Activated CD8-positive, alpha-beta memory T cell treated with anti-CD3 and anti-CD28 coated beads for 36 hours (primary cell): ENCODE results near the gene RHOBTB3. TPM values are rescaled to one million over a fixed set of nuclear protein-coding genes. Genes with fewer than 3 reads are reported as not detected.
"Not testable (repeated sequence)": the region's sequence is repeated elsewhere in the genome, so short reads cannot be mapped to it uniquely, and the experiment has no call there.

Experiments
- CTCF ChIA-PET: fragments of 350-600 bp; sonication (Branson Sonifier 250); formaldehyde crosslinking; loops from one replicate; lab custom pipeline; 2021; ENCODE audit warnings: antibody characterized with exemption; lab: Charles Lee
- POLR2A ChIA-PET: fragments of 350-600 bp; sonication (Branson Sonifier 250); formaldehyde crosslinking; loops from one replicate; lab custom pipeline; 2021; ENCODE audit warnings: antibody characterized with exemption; lab: Charles Lee
- total RNA-seq, 2 experiments: library from RNA; stranded (reverse); gene quantifications; one replicate each; pipeline ENCODE4 v1.2.3, GENCODE V29; 2021

The RHOBTB3 gene
- total RNA-seq, 2 experiments from 2014 or later = 0.40 to 0.67 TPM

- ChIA-PET POLR2A (interaction anchor here (0.5 to 0.6 kb wide), 2 partner anchors 66 to 1135 kb away, joined by 3 read pairs; partner anchors contain the start of gene RFESD), CTCF (no interaction called here)
These were observed 18.7 kb upstream of the RHOBTB3 start for GRCh38 chr5:95712347-95712958.

- POLR2A ChIA-PET = interaction anchor here (0.6 kb wide), 1 partner anchor 67 kb away, joined by 3 read pairs; the partner anchor contains the start of gene RFESD
- CTCF ChIA-PET = not testable (repeated sequence)
These were observed 17.9 kb upstream of the RHOBTB3 start for GRCh38 chr5:95713246-95713645.

GRCh38 chr5:95713960-95714710, 17.0 kb upstream of the RHOBTB3 start:
- ChIA-PET POLR2A (no interaction called here), CTCF (no interaction called here)

GRCh38 chr5:95715799-95716461, 15.2 kb upstream of the RHOBTB3 start:
- POLR2A ChIA-PET = no interaction called here
- CTCF ChIA-PET = no interaction called here

GRCh38 chr5:95717439-95717838, 13.7 kb upstream of the RHOBTB3 start:
- POLR2A ChIA-PET = no interaction called here

GRCh38 chr5:95718203-95718602, 12.9 kb upstream of the RHOBTB3 start:
- POLR2A ChIA-PET = no interaction called here
- CTCF ChIA-PET = no interaction called here

More at GRCh38 chr5:95717439-95717838, 13.7 kb upstream of the RHOBTB3 start:
- CTCF ChIA-PET = no interaction called here

- ChIA-PET POLR2A (no interaction called here), CTCF (no interaction called here)
These were observed 12.4 kb upstream of the RHOBTB3 start for GRCh38 chr5:95718738-95719137.

- ChIA-PET POLR2A (no interaction called here), CTCF (no interaction called here)
These were observed 10.9 kb upstream of the RHOBTB3 start for GRCh38 chr5:95720094-95720786.

- POLR2A ChIA-PET = no interaction called here
- CTCF ChIA-PET = no interaction called here
These were observed 9.4 kb upstream of the RHOBTB3 start for GRCh38 chr5:95721582-95722295.

- ChIA-PET POLR2A (interaction anchor here (0.8 kb wide), 1 partner anchor 69 kb away, joined by 7 read pairs; no protein-coding TSS in a partner anchor), CTCF (no interaction called here)
These were observed 7.3 kb upstream of the RHOBTB3 start for GRCh38 chr5:95723632-95724369.

- POLR2A ChIA-PET = interaction anchor here (0.6 kb wide), 1 partner anchor 75 kb away, joined by 5 read pairs; no protein-coding TSS in a partner anchor
- CTCF ChIA-PET = no interaction called here
These were observed 5.9 kb upstream of the RHOBTB3 start for GRCh38 chr5:95725071-95725820.

GRCh38 chr5:95725937-95726810, 5.0 kb upstream of the RHOBTB3 start:
- ChIA-PET POLR2A (interaction anchor here (0.6 kb wide), 1 partner anchor 75 kb away, joined by 5 read pairs; no protein-coding TSS in a partner anchor), CTCF (no interaction called here)

- CTCF ChIA-PET = no interaction called here
- POLR2A ChIA-PET = no interaction called here
These were observed 4.0 kb upstream of the RHOBTB3 start for GRCh38 chr5:95726811-95727763.

- ChIA-PET POLR2A (no interaction called here), CTCF (no interaction called here)
These were observed 3.4 kb upstream of the RHOBTB3 start for GRCh38 chr5:95727764-95728191.

- CTCF ChIA-PET = no interaction called here
- POLR2A ChIA-PET = no interaction called here
These were observed 2.5 kb upstream of the RHOBTB3 start for GRCh38 chr5:95728494-95729114.
